ENCODE measurements around the gene SHISAL1. TPM values are rescaled to one million over a fixed set of nuclear protein-coding genes. Genes with fewer than 3 reads are reported as not detected.

SHISAL1 gene
- total and polyA plus RNA-seq, 4 donors, result 0.12 to 0.74 (median 0.34) TPM

GRCh38 chr22:44245867-44246266, 66.9 kb downstream of the SHISAL1 start:
- H3K4me3 ChIP-seq, result no peak overlapping the region
- no peak for TF ChIP-seq CTCF (IDR thresholded peaks at IDR 0.05; ENCODE audit: control extremely low read depth, extremely low read depth)
- 87 to 95% methylated on average over 8 of the region's 8 CpGs for WGBS, 2 donors

DNA sequence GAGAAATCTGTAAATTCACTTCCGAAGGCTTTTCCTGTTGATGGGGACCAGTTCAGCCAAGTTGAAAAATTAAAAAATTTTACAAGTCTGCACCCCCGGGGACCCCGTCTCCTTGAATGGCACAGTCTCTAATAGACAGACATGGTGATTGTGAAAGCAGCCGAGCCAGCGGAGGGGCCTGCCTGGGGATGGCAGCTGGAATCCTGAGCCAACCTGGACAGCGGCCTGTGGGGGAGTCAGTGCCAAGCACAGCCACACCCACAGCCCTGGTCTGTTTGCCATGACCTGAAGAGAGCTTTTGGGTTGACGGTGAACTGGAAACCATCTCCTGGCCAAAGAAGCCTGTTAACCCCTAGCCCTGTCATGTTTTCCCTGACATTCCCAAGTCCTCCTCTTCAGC, 67.3 kb downstream of the SHISAL1 start:
- H3K9ac ChIP-seq (ENCODE audit: insufficient read depth in 1 of 2, low read length in 2 of 2), result no peak overlapping the region
- no peak for TF ChIP-seq CTCF (IDR thresholded peaks at IDR 0.05; ENCODE audit: control extremely low read depth, extremely low read depth)
- peaks cover 0 to 3% (median 0%) of the 10 kb centered on the region in 3 donors for H3K27me3 ChIP-seq (ENCODE audit: control insufficient read depth in 3 of 3, insufficient read depth in 3 of 3, low read length in 2 of 3)
- no peaks in the 10 kb centered on the region for H3K4me1 ChIP-seq (ENCODE audit: control insufficient read depth in 5 of 5, insufficient read depth in 5 of 5, low read length in 5 of 5)
- no peak overlapping the region for H3K4me3 ChIP-seq
- peaks cover 0 to 10% (median 3%) of the 10 kb centered on the region in 4 donors for H3K9me3 ChIP-seq (ENCODE audit: control insufficient read depth in 4 of 4, insufficient read depth in 3 of 4, low read length in 3 of 4)
- DNase-seq (no peak), ATAC-seq (ENCODE audit: insufficient read depth, low FRiP score) (no peak)
- WGBS, 2 donors, result 77 to 86% methylated on average over 7 of the region's 7 CpGs
- H3K27ac ChIP-seq (ENCODE audit: low read depth in 1 of 2, low read length in 1 of 2), result no peak overlapping the region
- no peaks in the 10 kb centered on the region for H3K36me3 ChIP-seq (ENCODE audit: control insufficient read depth in 4 of 4, insufficient read depth in 4 of 4, low read length in 4 of 4)

More at GRCh38 chr22:44245867-44246266, 66.9 kb downstream of the SHISAL1 start:
- Histone ChIP-seq H3K4me1 (ENCODE audit: control insufficient read depth in 5 of 5, insufficient read depth in 5 of 5, low read length in 5 of 5) (no peaks in the 10 kb centered on the region), H3K9me3 (ENCODE audit: control insufficient read depth in 4 of 4, insufficient read depth in 3 of 4, low read length in 3 of 4) (peaks cover 0 to 13% (median 5%) of the 10 kb centered on the region in 4 donors), H3K27me3 (ENCODE audit: control insufficient read depth in 3 of 3, insufficient read depth in 3 of 3, low read length in 2 of 3) (peaks cover 0 to under 1% (median 0%) of the 10 kb centered on the region in 3 donors), H3K9ac (ENCODE audit: insufficient read depth in 1 of 2, low read length in 2 of 2) (no peak overlapping the region), H3K36me3 (ENCODE audit: control insufficient read depth in 4 of 4, insufficient read depth in 4 of 4, low read length in 4 of 4) (no peaks in the 10 kb centered on the region), H3K27ac (ENCODE audit: low read depth in 1 of 2, low read length in 1 of 2) (no peak overlapping the region)
- DNase-seq (no peak), ATAC-seq (ENCODE audit: insufficient read depth, low FRiP score) (no peak)

DNA sequence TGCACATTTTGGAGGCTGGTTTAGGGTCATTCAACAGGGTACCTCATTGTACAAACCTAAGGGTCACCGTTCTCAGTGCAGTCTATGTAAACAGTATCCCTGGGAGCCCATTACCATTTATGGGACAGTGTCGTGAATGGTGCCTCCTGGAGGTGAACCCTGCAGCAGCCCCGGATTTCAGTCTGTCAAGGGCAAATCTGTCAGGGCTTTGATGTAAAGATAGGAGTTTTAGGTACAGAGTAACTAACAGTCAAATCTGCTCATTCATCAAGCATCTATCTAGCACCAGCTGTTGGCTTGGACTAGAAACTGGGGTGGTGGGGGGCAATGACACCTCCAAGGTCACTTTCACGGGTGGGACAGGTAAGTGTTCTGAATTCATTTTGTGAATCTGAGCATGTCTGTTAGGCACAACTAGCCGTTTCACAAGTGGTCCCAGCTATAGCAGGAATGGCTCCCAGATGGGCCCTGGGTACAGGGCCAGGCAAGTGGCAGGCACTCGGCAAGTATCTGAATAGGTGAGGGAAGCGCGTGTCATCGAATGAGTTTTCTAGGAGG, 68.4 kb downstream of the SHISAL1 start:
- H3K27ac ChIP-seq (ENCODE audit: low read depth in 1 of 2, low read length in 1 of 2), result no peak overlapping the region
- no peak overlapping the region for H3K4me3 ChIP-seq
- no peak overlapping the region for H3K9ac ChIP-seq (ENCODE audit: insufficient read depth in 1 of 2, low read length in 2 of 2)
- peaks cover 0 to 3% (median 0%) of the 10 kb centered on the region in 3 donors for H3K27me3 ChIP-seq (ENCODE audit: control insufficient read depth in 3 of 3, insufficient read depth in 3 of 3, low read length in 2 of 3)
- no peaks in the 10 kb centered on the region for H3K36me3 ChIP-seq (ENCODE audit: control insufficient read depth in 4 of 4, insufficient read depth in 4 of 4, low read length in 4 of 4)
- ATAC-seq (ENCODE audit: insufficient read depth, low FRiP score), result no peak
- 83 to 90% methylated on average over 9 of the region's 9 CpGs for WGBS, 2 donors
- no peaks in the 10 kb centered on the region for H3K4me1 ChIP-seq (ENCODE audit: control insufficient read depth in 5 of 5, insufficient read depth in 5 of 5, low read length in 5 of 5)
- no peak for TF ChIP-seq CTCF (IDR thresholded peaks at IDR 0.05; ENCODE audit: control extremely low read depth, extremely low read depth)
- peaks cover 0 to 2% (median 0%) of the 10 kb centered on the region in 4 donors for H3K9me3 ChIP-seq (ENCODE audit: control insufficient read depth in 4 of 4, insufficient read depth in 3 of 4, low read length in 3 of 4)
- DNase-seq, result no peak

DNA sequence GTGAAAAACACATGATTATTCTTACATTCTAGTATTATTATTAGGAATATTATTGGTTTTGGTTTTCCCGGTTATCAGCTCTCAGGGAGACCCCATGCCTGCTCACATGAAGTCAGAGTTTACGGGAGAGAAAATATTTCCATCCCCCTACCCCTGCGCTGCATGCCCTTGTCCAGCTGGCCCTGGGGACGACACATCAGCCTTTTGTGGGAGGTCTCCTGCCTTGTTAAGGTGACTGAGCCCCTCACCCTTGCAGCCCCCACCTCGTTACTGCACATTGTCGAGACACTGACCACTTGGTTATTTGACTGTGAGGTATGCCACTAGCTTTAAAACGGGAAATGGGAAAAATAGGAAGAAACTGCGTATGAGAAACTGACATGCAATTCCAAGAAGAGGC, 69.0 kb downstream of the SHISAL1 start:
- no peak for DNase-seq
- H3K4me1 ChIP-seq (ENCODE audit: control insufficient read depth in 5 of 5, insufficient read depth in 5 of 5, low read length in 5 of 5), result no peaks in the 10 kb centered on the region
- WGBS, 2 donors, result 73 to 77% methylated on average over 8 of the region's 8 CpGs
- H3K27ac ChIP-seq (ENCODE audit: low read depth in 1 of 2, low read length in 1 of 2), result no peak overlapping the region
- no peak for ATAC-seq (ENCODE audit: insufficient read depth, low FRiP score)
- peaks cover 0 to 3% (median 0%) of the 10 kb centered on the region in 3 donors for H3K27me3 ChIP-seq (ENCODE audit: control insufficient read depth in 3 of 3, insufficient read depth in 3 of 3, low read length in 2 of 3)
- no peaks in the 10 kb centered on the region for H3K9me3 ChIP-seq (ENCODE audit: control insufficient read depth in 4 of 4, insufficient read depth in 3 of 4, low read length in 3 of 4)
- no peaks in the 10 kb centered on the region for H3K36me3 ChIP-seq (ENCODE audit: control insufficient read depth in 4 of 4, insufficient read depth in 4 of 4, low read length in 4 of 4)
- TF ChIP-seq CTCF (IDR thresholded peaks at IDR 0.05; ENCODE audit: control extremely low read depth, extremely low read depth), result no peak
- no peak overlapping the region for H3K9ac ChIP-seq (ENCODE audit: insufficient read depth in 1 of 2, low read length in 2 of 2)
- no peak overlapping the region for H3K4me3 ChIP-seq
